ENCODE measurements around the gene SCARB1. TPM values are rescaled to one million over a fixed set of nuclear protein-coding genes. Genes with fewer than 3 reads are reported as not detected.
"Not testable (repeated sequence)": the region's sequence is repeated elsewhere in the genome, so short reads cannot be mapped to it uniquely, and the experiment has no call there.

SCARB1 gene
- total RNA-seq, 4 donors from 2014 or later = 33.7 to 252 (median 43.6) TPM

DNA sequence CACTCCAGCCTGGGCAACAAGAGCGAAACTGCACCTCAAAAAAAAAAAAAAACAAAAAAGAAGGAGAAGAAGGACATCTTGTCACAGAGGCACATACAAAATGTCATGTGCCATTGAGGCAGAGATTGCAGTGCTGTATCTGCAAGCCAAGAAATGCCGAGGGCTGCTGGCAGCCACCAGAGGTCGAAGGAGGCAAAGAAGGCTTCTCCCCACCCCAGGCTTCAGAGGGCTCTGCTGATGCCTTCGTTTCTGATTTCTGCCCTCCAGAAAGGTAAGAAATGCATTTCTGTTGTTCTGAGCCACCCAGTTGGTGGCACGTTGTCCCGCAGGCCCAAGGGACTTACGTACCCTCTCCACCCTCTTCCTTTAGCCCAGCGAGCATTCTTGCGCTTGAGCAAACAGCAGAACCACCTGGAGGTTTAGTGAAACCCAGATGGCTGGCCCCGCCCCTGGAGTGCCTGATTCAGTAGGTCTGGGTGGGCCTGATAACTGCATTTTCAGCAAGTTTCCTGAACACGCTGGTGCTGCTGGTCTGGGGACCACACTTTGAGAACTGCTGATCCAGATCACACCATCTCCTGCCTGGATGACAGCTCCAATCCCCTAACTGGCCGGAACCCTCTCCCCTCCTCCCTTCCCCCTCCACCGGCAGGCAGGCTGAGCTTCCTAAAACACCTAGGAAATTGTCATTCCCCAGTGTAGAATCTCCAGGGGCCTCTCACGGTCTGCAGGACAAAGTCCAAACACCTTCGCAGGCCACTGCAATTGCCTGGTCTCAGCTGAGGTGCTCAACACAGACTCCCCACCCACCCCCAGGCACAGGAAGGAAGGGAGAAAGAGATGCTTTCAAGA is 21.1 kb upstream of the SCARB1 start:
- peak overlapping the region; percentile 9 to 66 (median 30) for H3K27ac ChIP-seq
- peak; percentile 81 for DNase-seq
- TF ChIP-seq, protein P1, sequence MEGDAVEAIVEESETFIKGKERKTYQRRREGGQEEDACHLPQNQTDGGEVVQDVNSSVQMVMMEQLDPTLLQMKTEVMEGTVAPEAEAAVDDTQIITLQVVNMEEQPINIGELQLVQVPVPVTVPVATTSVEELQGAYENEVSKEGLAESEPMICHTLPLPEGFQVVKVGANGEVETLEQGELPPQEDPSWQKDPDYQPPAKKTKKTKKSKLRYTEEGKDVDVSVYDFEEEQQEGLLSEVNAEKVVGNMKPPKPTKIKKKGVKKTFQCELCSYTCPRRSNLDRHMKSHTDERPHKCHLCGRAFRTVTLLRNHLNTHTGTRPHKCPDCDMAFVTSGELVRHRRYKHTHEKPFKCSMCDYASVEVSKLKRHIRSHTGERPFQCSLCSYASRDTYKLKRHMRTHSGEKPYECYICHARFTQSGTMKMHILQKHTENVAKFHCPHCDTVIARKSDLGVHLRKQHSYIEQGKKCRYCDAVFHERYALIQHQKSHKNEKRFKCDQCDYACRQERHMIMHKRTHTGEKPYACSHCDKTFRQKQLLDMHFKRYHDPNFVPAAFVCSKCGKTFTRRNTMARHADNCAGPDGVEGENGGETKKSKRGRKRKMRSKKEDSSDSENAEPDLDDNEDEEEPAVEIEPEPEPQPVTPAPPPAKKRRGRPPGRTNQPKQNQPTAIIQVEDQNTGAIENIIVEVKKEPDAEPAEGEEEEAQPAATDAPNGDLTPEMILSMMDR (IDR thresholded peaks at IDR 0.05) = no peak
- TF ChIP-seq POLR2A (IDR thresholded peaks at IDR 0.05) (no peak), POLR2AphosphoS5 (IDR thresholded peaks at IDR 0.05) (peak in 1 of 3 donors; percentile 5), EP300 (IDR thresholded peaks at IDR 0.05; ENCODE audit: low read depth) (no peak)
- H3K27me3 ChIP-seq = no peaks in the 10 kb centered on the region
- H3K36me3 ChIP-seq = no peaks in the 10 kb centered on the region
- 39 to 41% methylated on average over 5 to 15 of the region's 15 CpGs for WGBS, 2 donors (ENCODE audit: low coverage in 1 of 2)
- peaks cover 0 to 18% (median 9%) of the 10 kb centered on the region in 4 donors for H3K4me1 ChIP-seq
- in situ Hi-C loops (cut with MboI; ENCODE audit: low pct_ligation_motif_present in 1 of 4, low pct_unique_long_range_greater_than_20kb in 1 of 4, low sequenced_read_pairs in 3 of 4) (no loop called here), intact Hi-C loops (cut with DNase I; ENCODE audit: low total_unique reads) (no loop called here)
- H3K4me3 ChIP-seq = no peak overlapping the region
- no peaks in the 10 kb centered on the region for H3K9me3 ChIP-seq

DNA sequence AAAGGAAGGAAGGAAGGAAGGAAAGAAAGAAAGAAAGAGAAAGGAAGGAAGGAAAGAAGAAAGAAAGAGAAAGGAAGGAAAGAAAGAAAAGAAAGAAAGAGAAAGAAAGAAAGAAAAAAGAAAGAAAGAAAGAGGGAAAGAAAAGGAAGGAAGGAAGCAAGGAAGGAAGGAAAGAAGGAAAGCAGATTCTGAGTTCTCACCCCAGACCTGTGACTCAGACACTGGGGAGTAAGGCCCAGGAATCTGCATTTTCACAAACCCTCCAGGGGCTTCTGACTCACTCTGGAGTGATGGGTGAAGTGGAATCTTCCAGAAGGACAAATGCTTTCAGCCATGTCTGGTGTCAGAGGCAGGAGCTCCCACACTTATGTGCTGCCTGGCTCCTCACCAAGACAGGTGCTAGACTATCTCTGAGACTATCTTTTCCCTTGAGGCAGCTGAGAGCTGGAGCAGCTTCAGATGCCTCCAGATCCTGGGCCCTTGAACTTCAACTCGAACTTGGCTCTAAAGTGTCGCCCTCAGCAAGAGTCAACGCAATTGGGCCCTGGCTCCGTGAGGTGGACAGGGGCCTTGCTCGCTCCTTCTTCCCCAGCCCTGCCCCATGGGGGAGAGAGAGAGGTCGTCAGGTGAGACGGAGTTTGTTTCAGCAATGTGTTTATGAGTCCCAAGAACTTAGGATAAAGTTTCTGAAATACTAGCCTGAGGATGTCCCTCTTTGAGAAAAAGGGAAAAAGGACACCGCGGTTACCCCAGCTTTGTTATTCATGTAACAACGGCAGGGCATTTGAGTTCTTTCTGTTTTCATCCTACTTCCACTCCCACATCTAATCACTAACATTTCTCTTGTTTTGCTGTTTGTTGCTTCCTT is 19.8 kb upstream of the SCARB1 start:
- TF ChIP-seq EP300 (IDR thresholded peaks at IDR 0.05; ENCODE audit: low read depth) = no peak
- TF ChIP-seq, protein P1 (IDR thresholded peaks at IDR 0.05) = no peak
- TF ChIP-seq POLR2AphosphoS5 (IDR thresholded peaks at IDR 0.05) = no peak
- no peak for TF ChIP-seq POLR2A (IDR thresholded peaks at IDR 0.05)
- intact Hi-C loops (cut with DNase I; ENCODE audit: low total_unique reads) = no loop called here
- no peak overlapping the region for H3K27ac ChIP-seq
- H3K4me1 ChIP-seq = peaks cover 0 to 19% (median 10%) of the 10 kb centered on the region in 4 donors
- no peaks in the 10 kb centered on the region for H3K36me3 ChIP-seq
- H3K4me3 ChIP-seq = no peak overlapping the region
- H3K9me3 ChIP-seq = no peaks in the 10 kb centered on the region
- no peaks in the 10 kb centered on the region for H3K27me3 ChIP-seq
- DNase-seq = no peak
- WGBS, 2 donors (ENCODE audit: low coverage in 1 of 2) = 84 to 94% methylated on average over 3 to 10 of the region's 10 CpGs
- in situ Hi-C loops (cut with MboI; ENCODE audit: low pct_ligation_motif_present in 1 of 4, low pct_unique_long_range_greater_than_20kb in 1 of 4, low sequenced_read_pairs in 3 of 4) = no loop called here

DNA sequence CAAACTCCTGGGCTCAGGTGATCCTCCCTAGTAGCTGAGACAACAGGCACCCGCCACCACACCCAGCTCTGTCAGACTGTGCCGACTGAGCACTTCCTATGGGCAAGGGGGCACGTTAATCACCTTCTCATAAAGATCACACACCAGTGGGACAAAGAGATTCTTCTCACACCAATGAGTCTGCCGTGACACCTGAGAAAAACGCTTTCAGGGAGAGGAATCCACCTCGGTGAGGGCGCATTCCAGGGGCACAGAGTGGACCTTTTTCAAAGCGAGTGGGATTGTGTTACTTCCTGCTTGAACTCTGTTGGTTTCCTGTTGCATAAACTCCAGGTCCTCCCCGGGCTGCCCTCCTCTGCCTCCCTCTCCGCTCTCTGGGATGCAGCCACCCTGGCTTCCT is 17.5 kb upstream of the SCARB1 start:
- H3K9me3 ChIP-seq = no peaks in the 10 kb centered on the region
- DNase-seq = no peak
- no peak overlapping the region for H3K4me3 ChIP-seq
- no peak overlapping the region for H3K27ac ChIP-seq
- H3K36me3 ChIP-seq = no peaks in the 10 kb centered on the region
- WGBS, 2 donors (ENCODE audit: low coverage in 1 of 2) = 67% methylated on average over 10 of the region's 10 CpGs; no CpG with 5 or more reads in 1 of the 2 donors
- intact Hi-C loops (cut with DNase I; ENCODE audit: low total_unique reads) = no loop called here
- H3K27me3 ChIP-seq = no peaks in the 10 kb centered on the region
- TF ChIP-seq EP300 (IDR thresholded peaks at IDR 0.05; ENCODE audit: low read depth) = no peak
- in situ Hi-C loops (cut with MboI; ENCODE audit: low pct_ligation_motif_present in 1 of 4, low pct_unique_long_range_greater_than_20kb in 1 of 4, low sequenced_read_pairs in 3 of 4) = no loop called here
- H3K4me1 ChIP-seq = peaks cover 0 to 22% (median 14%) of the 10 kb centered on the region in 4 donors

DNA sequence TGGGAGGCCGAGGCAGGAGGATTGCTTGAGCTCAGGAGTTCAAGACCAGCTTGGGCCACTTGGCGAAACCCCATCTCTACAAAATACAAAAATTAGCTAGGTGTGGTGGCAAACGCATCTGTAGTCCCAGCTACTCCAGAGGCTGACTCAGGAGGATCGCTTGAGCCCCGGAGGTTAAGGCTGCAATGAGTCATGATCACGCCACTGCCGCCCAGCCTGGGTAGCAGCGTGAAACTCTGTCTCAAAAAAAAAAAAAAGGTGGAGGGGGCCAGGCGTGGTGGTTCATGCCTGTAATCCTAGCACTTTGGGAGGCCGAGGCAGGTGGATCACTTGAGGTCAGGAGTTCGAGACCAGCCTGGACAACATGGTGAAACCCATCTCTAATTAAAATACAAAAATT is 16.7 kb upstream of the SCARB1 start:
- H3K27ac ChIP-seq; H3K9me3 ChIP-seq; H3K27me3 ChIP-seq; intact Hi-C loops (cut with DNase I; ENCODE audit: low total_unique reads); H3K36me3 ChIP-seq; H3K4me3 ChIP-seq; DNase-seq; in situ Hi-C loops (cut with MboI; ENCODE audit: low pct_ligation_motif_present in 1 of 4, low pct_unique_long_range_greater_than_20kb in 1 of 4, low sequenced_read_pairs in 3 of 4): not testable (repeated sequence)
- H3K4me1 ChIP-seq = peaks cover 0 to 29% (median 15%) of the 10 kb centered on the region in 4 donors
- WGBS, 2 donors (ENCODE audit: low coverage in 1 of 2) = 80% methylated on average over 11 of the region's 11 CpGs; no CpG with 5 or more reads in 1 of the 2 donors
